Activated naive CD4-positive, alpha-beta T cell treated with anti-CD3 and anti-CD28 coated beads, Interleukin-2, amount 10 ng/mL, durations not matched to agents 7 days and 5 days (primary cell): ENCODE data around the gene ERG28.

ENCODE experiments used
- CTCF ChIA-PET: fragments of 350-600 bp; sonication (Branson Sonifier 250); formaldehyde crosslinking; loops from one replicate; lab custom pipeline; 2021; ENCODE audit warnings: antibody characterized with exemption; lab: Charles Lee
- DNase-seq: peaks from one replicate; pipeline ENCODE4 v3.0.0-alpha.2; 2020
- H3K27ac Mint-ChIP-seq: one replicate; pipeline ENCODE4 v1.8.0; 2021; ENCODE audit warnings: mild to moderate bottlenecking, moderate library complexity, mixed read lengths
- H3K27me3 Mint-ChIP-seq: one replicate; pipeline ENCODE4 v1.8.0; 2021; ENCODE audit warnings: mild to moderate bottlenecking, mixed read lengths
- H3K36me3 Mint-ChIP-seq: one replicate; pipeline ENCODE4 v1.8.0; 2021; ENCODE audit warnings: mixed read lengths
- H3K4me1 Mint-ChIP-seq: one replicate; pipeline ENCODE4 v1.8.0; 2021; ENCODE audit warnings: mixed read lengths
- H3K4me3 Mint-ChIP-seq: one replicate; pipeline ENCODE4 v1.8.0; 2021; ENCODE audit warnings: mild to moderate bottlenecking, moderate library complexity, mixed read lengths
- H3K9me3 Mint-ChIP-seq: one replicate; pipeline ENCODE4 v1.8.0; 2021; ENCODE audit warnings: mixed read lengths

ERG28 gene

GRCh38 chr14:75628816-75629215, 31.9 kb downstream of the ERG28 start:
- no peak for DNase-seq
- Mint-ChIP-seq H3K27me3 (no peaks in the 10 kb centered on the region), H3K4me1 (no peaks in the 10 kb centered on the region), H3K36me3 (no peaks in the 10 kb centered on the region), H3K27ac (no peak overlapping the region), H3K9me3 (no peaks in the 10 kb centered on the region), H3K4me3 (no peak overlapping the region)
- CTCF ChIA-PET, result no interaction called here

- Mint-ChIP-seq H3K9me3 (no peaks in the 10 kb centered on the region), H3K4me1 (no peaks in the 10 kb centered on the region), H3K4me3 (no peak overlapping the region), H3K27ac (no peak overlapping the region), H3K36me3 (no peaks in the 10 kb centered on the region), H3K27me3 (no peaks in the 10 kb centered on the region)
- no peak for DNase-seq
- CTCF ChIA-PET, result interaction anchor here (1.5 kb wide), 1 partner anchor 50 kb away, joined by 4 read pairs; no protein-coding TSS in a partner anchor
Measured at GRCh38 chr14:75627406-75627805, 33.3 kb downstream of the ERG28 start.

- no peaks in the 10 kb centered on the region for H3K36me3 Mint-ChIP-seq
- CTCF ChIA-PET, result interaction anchor here (1.5 kb wide), 1 partner anchor 49 kb away, joined by 4 read pairs; no protein-coding TSS in a partner anchor
- no peak overlapping the region for H3K27ac Mint-ChIP-seq
- DNase-seq, result no peak
- no peaks in the 10 kb centered on the region for H3K4me1 Mint-ChIP-seq
- no peaks in the 10 kb centered on the region for H3K27me3 Mint-ChIP-seq
- H3K4me3 Mint-ChIP-seq, result no peak overlapping the region
- no peaks in the 10 kb centered on the region for H3K9me3 Mint-ChIP-seq
Measured at GRCh38 chr14:75626863-75627262, 33.8 kb downstream of the ERG28 start.

- Mint-ChIP-seq H3K27me3 (no peaks in the 10 kb centered on the region), H3K36me3 (no peaks in the 10 kb centered on the region), H3K4me3 (no peak overlapping the region), H3K27ac (no peak overlapping the region), H3K9me3 (no peaks in the 10 kb centered on the region), H3K4me1 (no peaks in the 10 kb centered on the region)
- no peak for DNase-seq
- CTCF ChIA-PET, result interaction anchor here (0.6 to 1.5 kb wide), 2 partner anchors 49 to 322 kb away, joined by 3 to 4 read pairs; no protein-coding TSS in a partner anchor
Measured at GRCh38 chr14:75626396-75626795, 34.3 kb downstream of the ERG28 start.

- Mint-ChIP-seq H3K36me3 (no peaks in the 10 kb centered on the region), H3K4me3 (no peak overlapping the region), H3K27me3 (no peaks in the 10 kb centered on the region), H3K4me1 (no peaks in the 10 kb centered on the region), H3K9me3 (no peaks in the 10 kb centered on the region), H3K27ac (no peak overlapping the region)
- CTCF ChIA-PET, result no interaction called here
- no peak for DNase-seq
Measured at GRCh38 chr14:75625034-75625433, 35.6 kb downstream of the ERG28 start.

- Mint-ChIP-seq H3K36me3 (no peaks in the 10 kb centered on the region), H3K27ac (no peak overlapping the region), H3K4me1 (no peaks in the 10 kb centered on the region), H3K4me3 (no peak overlapping the region), H3K9me3 (no peaks in the 10 kb centered on the region), H3K27me3 (no peaks in the 10 kb centered on the region)
- CTCF ChIA-PET, result no interaction called here
- no peak for DNase-seq
Measured at GRCh38 chr14:75619548-75619947, 41.1 kb downstream of the ERG28 start.

GRCh38 chr14:75615200-75615599, 45.5 kb downstream of the ERG28 start:
- Mint-ChIP-seq H3K4me1 (no peaks in the 10 kb centered on the region), H3K4me3 (no peak overlapping the region), H3K9me3 (peaks cover 4% of the 10 kb centered on the region), H3K36me3 (no peaks in the 10 kb centered on the region), H3K27ac (no peak overlapping the region), H3K27me3 (no peaks in the 10 kb centered on the region)
- CTCF ChIA-PET, result no interaction called here
- DNase-seq, result no peak

- no peaks in the 10 kb centered on the region for H3K36me3 Mint-ChIP-seq
Measured at GRCh38 chr14:75614179-75614578, 46.5 kb downstream of the ERG28 start.

GRCh38 chr14:75612157-75612556, 48.5 kb downstream of the ERG28 start:
- DNase-seq, result no peak
- no peaks in the 10 kb centered on the region for H3K4me1 Mint-ChIP-seq
- no peaks in the 10 kb centered on the region for H3K27me3 Mint-ChIP-seq
- H3K36me3 Mint-ChIP-seq, result no peaks in the 10 kb centered on the region
- peaks cover 10% of the 10 kb centered on the region for H3K9me3 Mint-ChIP-seq
- H3K4me3 Mint-ChIP-seq, result no peak overlapping the region
- no peak overlapping the region for H3K27ac Mint-ChIP-seq
- CTCF ChIA-PET, result interaction anchor here (1.2 kb wide), 1 partner anchor 34 kb away, joined by 3 read pairs; the partner anchor contains the start of gene FLVCR2

More at GRCh38 chr14:75614179-75614578, 46.5 kb downstream of the ERG28 start:
- no peaks in the 10 kb centered on the region for H3K4me1 Mint-ChIP-seq
- no peak overlapping the region for H3K27ac Mint-ChIP-seq
- no peaks in the 10 kb centered on the region for H3K27me3 Mint-ChIP-seq
- H3K4me3 Mint-ChIP-seq, result no peak overlapping the region
- no peak for DNase-seq
- CTCF ChIA-PET, result no interaction called here
- H3K9me3 Mint-ChIP-seq, result peaks cover 6% of the 10 kb centered on the region

GRCh38 chr14:75610834-75611233, 49.8 kb downstream of the ERG28 start:
- Mint-ChIP-seq H3K36me3 (no peaks in the 10 kb centered on the region), H3K4me1 (no peaks in the 10 kb centered on the region), H3K4me3 (no peak overlapping the region), H3K9me3 (peaks cover 10% of the 10 kb centered on the region), H3K27me3 (no peaks in the 10 kb centered on the region), H3K27ac (no peak overlapping the region)
- CTCF ChIA-PET, result no interaction called here
- no peak for DNase-seq

GRCh38 chr14:75609606-75610475, 50.8 kb downstream of the ERG28 start:
- no peak for DNase-seq
- H3K4me3 Mint-ChIP-seq, result no peak overlapping the region
- H3K4me1 Mint-ChIP-seq, result no peaks in the 10 kb centered on the region
- H3K36me3 Mint-ChIP-seq, result no peaks in the 10 kb centered on the region
- CTCF ChIA-PET, result interaction anchor here (0.5 kb wide), 1 partner anchor 44 kb away, joined by 3 read pairs; no protein-coding TSS in a partner anchor
- H3K27ac Mint-ChIP-seq, result no peak overlapping the region
- no peaks in the 10 kb centered on the region for H3K27me3 Mint-ChIP-seq
- H3K9me3 Mint-ChIP-seq, result peaks cover 10% of the 10 kb centered on the region

- Mint-ChIP-seq H3K27me3 (no peaks in the 10 kb centered on the region), H3K36me3 (no peaks in the 10 kb centered on the region), H3K4me1 (no peaks in the 10 kb centered on the region), H3K4me3 (no peak overlapping the region), H3K9me3 (peaks cover 8% of the 10 kb centered on the region), H3K27ac (no peak overlapping the region)
- no peak for DNase-seq
- CTCF ChIA-PET, result interaction anchor here (0.5 kb wide), 1 partner anchor 45 kb away, joined by 3 read pairs; no protein-coding TSS in a partner anchor
Measured at GRCh38 chr14:75609116-75609515, 51.6 kb downstream of the ERG28 start.

- no peaks in the 10 kb centered on the region for H3K27me3 Mint-ChIP-seq
- no peak for DNase-seq
- H3K9me3 Mint-ChIP-seq, result peaks cover 6% of the 10 kb centered on the region
- H3K27ac Mint-ChIP-seq, result no peak overlapping the region
- CTCF ChIA-PET, result no interaction called here
- H3K4me1 Mint-ChIP-seq, result no peaks in the 10 kb centered on the region
- no peaks in the 10 kb centered on the region for H3K36me3 Mint-ChIP-seq
- no peak overlapping the region for H3K4me3 Mint-ChIP-seq
Measured at GRCh38 chr14:75607842-75608640, 52.6 kb downstream of the ERG28 start.

- Mint-ChIP-seq H3K4me3 (no peak overlapping the region), H3K9me3 (peaks cover 6% of the 10 kb centered on the region), H3K27ac (no peak overlapping the region), H3K36me3 (no peaks in the 10 kb centered on the region), H3K4me1 (no peaks in the 10 kb centered on the region), H3K27me3 (no peaks in the 10 kb centered on the region)
- no peak for DNase-seq
- CTCF ChIA-PET, result no interaction called here
Measured at GRCh38 chr14:75607044-75607443, 53.6 kb downstream of the ERG28 start.
